SK-N-SH (cell line): ENCODE data around the gene C1orf210. TPM values are rescaled to one million over a fixed set of nuclear protein-coding genes. Genes with fewer than 3 reads are reported as not detected.

Experiments
- CTCF ChIA-PET: fragments of 300-600, 350-600 bp; formaldehyde crosslinking; extraction: SDS; loops from one replicate; lab custom pipeline; 2021; lab: Yijun Ruan, JAX
- POLR2A ChIA-PET: fragments of 350-600 bp; sonication (Branson Sonifier 250); formaldehyde crosslinking; extraction: SDS; loops from one replicate; lab custom pipeline; 2020; ENCODE audit warnings: antibody characterized with exemption, inconsistent platforms; lab: Yijun Ruan, JAX
- DNase-seq: peaks from one replicate; pipeline ENCODE4 v3.0.0; 2012
- H2AFZ ChIP-seq: fragments of 200-600 bp; sonication (generic); 2 replicates; pipeline ENCODE4 v1.8.1; 2016; ENCODE audit warnings: antibody characterized with exemption, mild to moderate bottlenecking, low read depth
- H3F3A ChIP-seq: fragments of 200-600 bp; sonication (generic); replicated peaks from 2 replicates; pipeline ENCODE3; 2016; ENCODE audit warnings: antibody characterized with exemption, mild to moderate bottlenecking; ENCODE audit not compliant: insufficient read depth
- H3K27ac ChIP-seq, 2 experiments: fragments of 200-500 bp in 1 of 2; fragments of 200-600 bp in 1 of 2; sonication (Bioruptor generic) in 1 of 2; sonication (generic), shearing (Covaris generic) in 1 of 2; 2 replicates each; pipeline versions ENCODE4 v1.5.1 to v1.6.1; 2014 to 2016; ENCODE audit warnings: low read depth in 2 of 2, inconsistent platforms in 1 of 2, low read length in 1 of 2, mild to moderate bottlenecking in 1 of 2, mixed read lengths in 1 of 2
- H3K27me3 ChIP-seq: fragments of 200-600 bp; sonication (generic), shearing (Covaris generic); 2 replicates; pipeline ENCODE4 v1.6.1; 2016; ENCODE audit warnings: mixed run types; ENCODE audit not compliant: insufficient read depth
- H3K36me3 ChIP-seq, 2 experiments: fragments of 200-500 bp in 1 of 2; fragments of 200-600 bp in 1 of 2; sonication (Bioruptor generic) in 1 of 2; sonication (generic) in 1 of 2; replicated peaks in 1 of 2; 2 replicates each; pipeline versions ENCODE3 to v1.5.1; 2014 to 2016; ENCODE audit warnings: low read length in 1 of 2, mild to moderate bottlenecking in 1 of 2; ENCODE audit not compliant: insufficient read depth in 2 of 2, control insufficient read depth in 1 of 2
- H3K4me1 ChIP-seq, 2 experiments: fragments of 200-500 bp in 1 of 2; fragments of 200-600 bp in 1 of 2; sonication (Bioruptor generic) in 1 of 2; sonication (generic), shearing (Covaris generic) in 1 of 2; 2 replicates each; pipeline versions ENCODE4 v1.5.1 to v1.6.1; 2014 to 2016; ENCODE audit warnings: low read depth in 1 of 2, low read length in 1 of 2, mixed run types in 1 of 2; ENCODE audit not compliant: insufficient read depth in 2 of 2, control insufficient read depth in 1 of 2
- H3K4me2 ChIP-seq: fragments of 200-600 bp; sonication (generic), shearing (Covaris generic); 2 replicates; pipeline ENCODE4 v1.6.1; 2017; ENCODE audit warnings: mixed run types
- H3K4me3 ChIP-seq, 2 experiments: fragments of 200-500 bp in 1 of 2; fragments of 200-600 bp in 1 of 2; sonication (Bioruptor generic) in 1 of 2; sonication (generic), shearing (Covaris generic) in 1 of 2; 2 replicates each; pipeline versions ENCODE4 v1.5.1 to v1.8.1; 2014 to 2016; ENCODE audit warnings: low read depth in 2 of 2, inconsistent platforms in 1 of 2, low read length in 1 of 2, mild to moderate bottlenecking in 1 of 2, mixed read lengths in 1 of 2, moderate library complexity in 1 of 2
- H3K79me2 ChIP-seq: fragments of 200-600 bp; sonication (generic); 2 replicates; pipeline ENCODE4 v1.8.1; 2017; ENCODE audit warnings: mild to moderate bottlenecking; ENCODE audit not compliant: insufficient read depth
- H3K9ac ChIP-seq: fragments of 200-600 bp; sonication (generic); 2 replicates; pipeline ENCODE4 v1.6.1; 2017; ENCODE audit warnings: mixed run types
- H3K9me2 ChIP-seq: fragments of 200-600 bp; sonication (generic); 2 replicates; pipeline ENCODE4 v1.6.1; 2017; ENCODE audit warnings: mixed run types
- H3K9me3 ChIP-seq: fragments of 200-600 bp; sonication (generic); 2 replicates; pipeline ENCODE4 v1.6.1; 2017; ENCODE audit warnings: mixed run types, mild to moderate bottlenecking, moderate library complexity
- H4K20me1 ChIP-seq: fragments of 200-600 bp; sonication (generic); 2 replicates; pipeline ENCODE4 v1.6.1; 2017; ENCODE audit warnings: mild to moderate bottlenecking, mixed run types; ENCODE audit not compliant: insufficient read depth
- CHD2 ChIP-seq: fragments of 150-350 bp; IDR thresholded peaks from 2 replicates; pipeline ENCODE4 v1.6.1; 2018; ENCODE audit warnings: low read length; ENCODE audit not compliant: partially characterized antibody
- ELF1 ChIP-seq: IDR thresholded peaks from 2 replicates; pipeline ENCODE4 v1.4.0; 2012
- FOSL2 ChIP-seq: IDR thresholded peaks from 2 replicates; pipeline ENCODE4 v1.4.0; 2012; ENCODE audit warnings: low read depth, mild to moderate bottlenecking, moderate library complexity, borderline replicate concordance
- GABPA ChIP-seq: IDR thresholded peaks from 2 replicates; pipeline ENCODE4 v1.4.0; 2012; ENCODE audit warnings: low read depth, mild to moderate bottlenecking
- IRF3 ChIP-seq: fragments of 150-350 bp; IDR thresholded peaks from 2 replicates; pipeline ENCODE4 v1.6.1; 2016; ENCODE audit warnings: mild to moderate bottlenecking, low read depth, low read length
- MEF2A ChIP-seq: IDR thresholded peaks from 2 replicates; pipeline ENCODE4 v1.4.0; 2012; ENCODE audit warnings: low read depth, borderline replicate concordance
- MXI1 ChIP-seq: IDR thresholded peaks from 2 replicates; pipeline ENCODE4 v1.6.1; 2012; ENCODE audit warnings: mild to moderate bottlenecking, low read depth, low read length, improper control_type of control experiment
- NFIC ChIP-seq: IDR thresholded peaks from 2 replicates; pipeline ENCODE4 v1.4.0; 2012; ENCODE audit warnings: borderline replicate concordance
- NRF1 ChIP-seq: IDR thresholded peaks from 2 replicates; pipeline ENCODE4 v1.6.1; 2012; ENCODE audit warnings: low read depth, mild to moderate bottlenecking, low read length
- PBX3 ChIP-seq: IDR thresholded peaks from 2 replicates; pipeline ENCODE4; 2012
- POLR2AphosphoS5 ChIP-seq: IDR thresholded peaks from 2 replicates; pipeline ENCODE4 v1.6.1; 2012; ENCODE audit warnings: low read depth, low read length
- RAD21 ChIP-seq: IDR thresholded peaks from 2 replicates; pipeline ENCODE4 v1.6.1; 2012; ENCODE audit warnings: mild to moderate bottlenecking, low read length
- RFX5 ChIP-seq: IDR thresholded peaks from 2 replicates; pipeline ENCODE4 v1.6.1; 2012; ENCODE audit warnings: mild to moderate bottlenecking, improper control_type of control experiment, low read length
- RXRA ChIP-seq: IDR thresholded peaks from 2 replicates; pipeline ENCODE4 v1.4.0; 2012; ENCODE audit warnings: low read depth, mild to moderate bottlenecking, borderline replicate concordance
- SMC3 ChIP-seq: IDR thresholded peaks from 2 replicates; pipeline ENCODE4 v1.6.1; 2012; ENCODE audit warnings: low read depth, low read length, improper control_type of control experiment
- TAF1 ChIP-seq: IDR thresholded peaks from 2 replicates; pipeline ENCODE4 v1.6.1; 2012; ENCODE audit warnings: low read depth, mild to moderate bottlenecking, low read length, moderate library complexity, borderline replicate concordance
- TEAD4 ChIP-seq: IDR thresholded peaks from 2 replicates; pipeline ENCODE4 v1.4.0; 2012; ENCODE audit warnings: mild to moderate bottlenecking, borderline replicate concordance; ENCODE audit not compliant: insufficient read depth
- USF1 ChIP-seq: IDR thresholded peaks from 2 replicates; pipeline ENCODE4 v1.4.0; 2012; ENCODE audit warnings: low read depth, borderline replicate concordance
- polyA plus RNA-seq, 3 experiments: library from polyadenylated mRNA; depleted of rRNA; stranded (reverse); fragments of >200 nt; gene quantifications; 2 replicates each; pipeline ENCODE4 v1.2.3, GENCODE V29; 2012
- TF ChIP-seq, protein P1 (sequence below): fragments of 150-350 bp; IDR thresholded peaks from 2 replicates; pipeline ENCODE4 v1.6.1; 2017; ENCODE audit warnings: antibody characterized with exemption, low read length, low read depth, borderline replicate concordance

The C1orf210 gene
- polyA plus RNA-seq, 1 of the 3 experiments (the other 2 are of a cell fraction) = not detected

DNA sequence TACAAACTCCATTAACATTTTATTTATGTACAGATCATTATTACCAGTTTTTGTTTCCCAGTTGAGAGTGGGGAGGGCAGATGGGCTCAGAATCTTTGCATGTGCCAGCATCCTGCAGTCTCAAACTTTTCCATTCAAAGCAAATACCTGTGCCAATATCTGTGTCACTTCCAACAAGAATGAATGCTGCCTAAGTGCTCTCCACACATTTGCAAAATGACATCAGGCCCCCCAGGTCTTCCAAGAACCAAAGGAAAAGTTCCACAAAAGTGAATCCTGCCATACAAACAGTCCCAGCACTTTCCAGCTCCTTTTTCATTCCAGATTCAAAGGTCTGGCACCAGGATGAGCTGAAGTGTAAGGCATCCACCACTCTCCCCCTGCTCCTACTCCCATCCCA is 13.7 kb upstream of the C1orf210 start:
- POLR2A ChIA-PET = no interaction called here
- H3F3A ChIP-seq = no peaks in the 10 kb centered on the region
- H3K36me3 ChIP-seq = no peaks in the 10 kb centered on the region
- H3K9me3 ChIP-seq = no peaks in the 10 kb centered on the region
- no peak overlapping the region for H3K27ac ChIP-seq
- H3K4me1 ChIP-seq = 0 out of 4 replicates have a peak, but pooled peaks cover 0 to 6% of the 10 kb centered on the region in 2 experiments
- H3K9me2 ChIP-seq = no peaks in the 10 kb centered on the region
- H3K79me2 ChIP-seq = no peaks in the 10 kb centered on the region
- H2AFZ ChIP-seq = no peak overlapping the region
- no peak overlapping the region for H3K9ac ChIP-seq
- H3K27me3 ChIP-seq = no peaks in the 10 kb centered on the region
- no peak overlapping the region for H3K4me3 ChIP-seq
- no peak for TF ChIP-seq PBX3
- no peak for TF ChIP-seq MXI1
- TF ChIP-seq SMC3 = no peak
- TF ChIP-seq NRF1 = no peak
- TF ChIP-seq IRF3 = no peak
- TF ChIP-seq NFIC = no peak
- TF ChIP-seq RFX5 = no peak
- TF ChIP-seq GABPA = no peak
- TF ChIP-seq RXRA = no peak
- TF ChIP-seq, protein P1, sequence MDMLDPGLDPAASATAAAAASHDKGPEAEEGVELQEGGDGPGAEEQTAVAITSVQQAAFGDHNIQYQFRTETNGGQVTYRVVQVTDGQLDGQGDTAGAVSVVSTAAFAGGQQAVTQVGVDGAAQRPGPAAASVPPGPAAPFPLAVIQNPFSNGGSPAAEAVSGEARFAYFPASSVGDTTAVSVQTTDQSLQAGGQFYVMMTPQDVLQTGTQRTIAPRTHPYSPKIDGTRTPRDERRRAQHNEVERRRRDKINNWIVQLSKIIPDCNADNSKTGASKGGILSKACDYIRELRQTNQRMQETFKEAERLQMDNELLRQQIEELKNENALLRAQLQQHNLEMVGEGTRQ = no peak
- TF ChIP-seq CHD2 = no peak
- TF ChIP-seq ELF1 = no peak
- no peak for TF ChIP-seq USF1
- TF ChIP-seq POLR2AphosphoS5 = no peak
- TF ChIP-seq RAD21 = no peak
- TF ChIP-seq FOSL2 = no peak
- TF ChIP-seq MEF2A = no peak
- TF ChIP-seq TAF1 = no peak
- no peak for TF ChIP-seq TEAD4
- TF ChIP-seq, all 33 proteins: peak for 0
- no peak overlapping the region for H3K4me2 ChIP-seq
- no peak for DNase-seq
- H4K20me1 ChIP-seq = no peaks in the 10 kb centered on the region
- CTCF ChIA-PET = interaction anchor here (1.0 kb wide), 1 partner anchor 11 kb away, joined by 3 read pairs; no protein-coding TSS in a partner anchor
